ENCODE results near the gene SIK1. TPM values are rescaled to one million over a fixed set of nuclear protein-coding genes. Genes with fewer than 3 reads are reported as not detected.
"Not testable (repeated sequence)": the region's sequence is repeated elsewhere in the genome, so short reads cannot be mapped to it uniquely, and the experiment has no call there.

Gene SIK1
- 1 to 10 TPM in 5 of 8 experiments, under 1 TPM in 2, not detected in 1; 0.17 to 3.8 (median 1.9) TPM for total RNA-seq

- peak; percentile 37 to 82 (median 74) for ATAC-seq (replicated peaks in 6 of 8)
- H3K27ac ChIP-seq; H3K4me3 ChIP-seq; H3K4me1 ChIP-seq (replicated peaks in 1 of 2); in situ Hi-C loops (cut with MboI; ENCODE audit: low pct_unique_long_range_greater_than_20kb in 2 of 9, low sequenced_read_pairs in 9 of 9, unreplicated experiment in 9 of 9): not testable (repeated sequence)
- no CpG with 5 or more reads among the region's 120 CpGs for WGBS, 10 experiments
These were observed at the start of gene SIK1 for GRCh38 chr21:43426404-43427241. TSS of gene SIK1 (minus strand) at chr21:43427131. CDS start at chr21:43426178, 953 bp downstream.

- H3K27ac ChIP-seq; H3K4me1 ChIP-seq (replicated peaks in 1 of 2); in situ Hi-C loops (cut with MboI; ENCODE audit: low pct_unique_long_range_greater_than_20kb in 2 of 9, low sequenced_read_pairs in 9 of 9, unreplicated experiment in 9 of 9); H3K4me3 ChIP-seq: not testable (repeated sequence)
- no CpG with 5 or more reads among the region's 16 CpGs for WGBS, 10 experiments
- peak in 5 of 8 experiments; percentile 94 to 95 (median 95) for ATAC-seq (replicated peaks in 6 of 8)
These were observed 44.8 kb upstream of the SIK1 start for GRCh38 chr21:43471597-43472242.

GRCh38 chr21:43469719-43470458 is 43.0 kb upstream of the SIK1 start:
- H3K4me3 ChIP-seq; H3K4me1 ChIP-seq (replicated peaks in 1 of 2); in situ Hi-C loops (cut with MboI; ENCODE audit: low pct_unique_long_range_greater_than_20kb in 2 of 9, low sequenced_read_pairs in 9 of 9, unreplicated experiment in 9 of 9); ATAC-seq (replicated peaks in 6 of 8); H3K27ac ChIP-seq: not testable (repeated sequence)
- WGBS, 10 experiments: no CpG with 5 or more reads among the region's 31 CpGs

- in situ Hi-C loops (cut with MboI; ENCODE audit: low pct_unique_long_range_greater_than_20kb in 2 of 9, low sequenced_read_pairs in 9 of 9, unreplicated experiment in 9 of 9): no loop called here
- no CpG with 5 or more reads among the region's 1 CpG for WGBS, 10 experiments
- Histone ChIP-seq H3K4me3 (no peak overlapping the region), H3K4me1 (replicated peaks in 1 of 2) (no peaks in the 10 kb centered on the region), H3K27ac (no peak overlapping the region)
- no peak for ATAC-seq (replicated peaks in 6 of 8)
These were observed 40.9 kb upstream of the SIK1 start for GRCh38 chr21:43467785-43468184.

GRCh38 chr21:43465159-43465558 is 38.2 kb upstream of the SIK1 start:
- H3K4me1 ChIP-seq (replicated peaks in 1 of 2); in situ Hi-C loops (cut with MboI; ENCODE audit: low pct_unique_long_range_greater_than_20kb in 2 of 9, low sequenced_read_pairs in 9 of 9, unreplicated experiment in 9 of 9); ATAC-seq (replicated peaks in 6 of 8); H3K27ac ChIP-seq; H3K4me3 ChIP-seq: not testable (repeated sequence)
- no CpG with 5 or more reads among the region's 5 CpGs for WGBS, 10 experiments

- H3K4me1 ChIP-seq (replicated peaks in 1 of 2); in situ Hi-C loops (cut with MboI; ENCODE audit: low pct_unique_long_range_greater_than_20kb in 2 of 9, low sequenced_read_pairs in 9 of 9, unreplicated experiment in 9 of 9); H3K4me3 ChIP-seq; H3K27ac ChIP-seq: not testable (repeated sequence)
- no CpG with 5 or more reads among the region's 20 CpGs for WGBS, 10 experiments
- peak in 3 of 8 experiments; percentile 26 to 84 (median 64) for ATAC-seq (replicated peaks in 6 of 8)
These were observed 36.7 kb upstream of the SIK1 start for GRCh38 chr21:43463498-43464261.

GRCh38 chr21:43462932-43463331 is 36.0 kb upstream of the SIK1 start:
- H3K4me1 ChIP-seq (replicated peaks in 1 of 2); in situ Hi-C loops (cut with MboI; ENCODE audit: low pct_unique_long_range_greater_than_20kb in 2 of 9, low sequenced_read_pairs in 9 of 9, unreplicated experiment in 9 of 9); H3K4me3 ChIP-seq; H3K27ac ChIP-seq; ATAC-seq (replicated peaks in 6 of 8): not testable (repeated sequence)
- WGBS, 10 experiments: no CpG with 5 or more reads among the region's 17 CpGs

GRCh38 chr21:43460475-43460874 is 33.5 kb upstream of the SIK1 start:
- WGBS, 10 experiments: no CpG with 5 or more reads among the region's 13 CpGs
- H3K4me1 ChIP-seq (replicated peaks in 1 of 2); ATAC-seq (replicated peaks in 6 of 8); in situ Hi-C loops (cut with MboI; ENCODE audit: low pct_unique_long_range_greater_than_20kb in 2 of 9, low sequenced_read_pairs in 9 of 9, unreplicated experiment in 9 of 9); H3K27ac ChIP-seq; H3K4me3 ChIP-seq: not testable (repeated sequence)

- peak in 5 of 8 experiments; percentile 5 to 76 (median 57) for ATAC-seq (replicated peaks in 6 of 8)
- H3K4me1 ChIP-seq (replicated peaks in 1 of 2); H3K4me3 ChIP-seq; in situ Hi-C loops (cut with MboI; ENCODE audit: low pct_unique_long_range_greater_than_20kb in 2 of 9, low sequenced_read_pairs in 9 of 9, unreplicated experiment in 9 of 9); H3K27ac ChIP-seq: not testable (repeated sequence)
- no CpG with 5 or more reads among the region's 12 CpGs for WGBS, 10 experiments
These were observed 32.1 kb upstream of the SIK1 start for GRCh38 chr21:43458995-43459394.

GRCh38 chr21:43456616-43457314 is 29.8 kb upstream of the SIK1 start:
- WGBS, 10 experiments: no CpG with 5 or more reads among the region's 33 CpGs
- in situ Hi-C loops (cut with MboI; ENCODE audit: low pct_unique_long_range_greater_than_20kb in 2 of 9, low sequenced_read_pairs in 9 of 9, unreplicated experiment in 9 of 9); H3K4me1 ChIP-seq (replicated peaks in 1 of 2); H3K4me3 ChIP-seq; H3K27ac ChIP-seq: not testable (repeated sequence)
- peak; percentile 16 to 56 (median 41) for ATAC-seq (replicated peaks in 6 of 8)

- WGBS, 10 experiments: no CpG with 5 or more reads among the region's 12 CpGs
- ATAC-seq (replicated peaks in 6 of 8); H3K27ac ChIP-seq; H3K4me3 ChIP-seq; H3K4me1 ChIP-seq (replicated peaks in 1 of 2); in situ Hi-C loops (cut with MboI; ENCODE audit: low pct_unique_long_range_greater_than_20kb in 2 of 9, low sequenced_read_pairs in 9 of 9, unreplicated experiment in 9 of 9): not testable (repeated sequence)
These were observed 28.8 kb upstream of the SIK1 start for GRCh38 chr21:43455717-43456116.

- ATAC-seq (replicated peaks in 6 of 8): peak in 1 of 8 experiments; percentile 46
- no CpG with 5 or more reads among the region's 5 CpGs for WGBS, 10 experiments
- H3K4me1 ChIP-seq (replicated peaks in 1 of 2); H3K4me3 ChIP-seq; in situ Hi-C loops (cut with MboI; ENCODE audit: low pct_unique_long_range_greater_than_20kb in 2 of 9, low sequenced_read_pairs in 9 of 9, unreplicated experiment in 9 of 9); H3K27ac ChIP-seq: not testable (repeated sequence)
These were observed 27.2 kb upstream of the SIK1 start for GRCh38 chr21:43454176-43454575.
